OCI-LY1 (cell line): ENCODE data around the gene CEBPZOS.

ENCODE experiments used
- H2AFZ ChIP-seq: fragments of 200-600 bp; sonication (generic), shearing (Covaris generic); 2 replicates; pipeline ENCODE4 v1.6.0; 2014; ENCODE audit warnings: antibody characterized with exemption, mild to moderate bottlenecking, low read length
- H3F3A ChIP-seq: fragments of 200-600 bp; sonication (generic), shearing (Covaris generic); 2 replicates; pipeline ENCODE4 v1.6.0; 2014; ENCODE audit warnings: mild to moderate bottlenecking, antibody characterized with exemption, low read length, moderate library complexity; ENCODE audit not compliant: insufficient read depth
- H3K27ac ChIP-seq: fragments of 200-600 bp; sonication (generic); 2 replicates; pipeline ENCODE4 v1.5.1; 2014; ENCODE audit warnings: low read length, mixed run types, mild to moderate bottlenecking, low read depth; ENCODE audit not compliant: poor library complexity, severe bottlenecking
- H3K27me3 ChIP-seq: fragments of 200-600 bp; sonication (generic); 2 replicates; pipeline ENCODE4 v1.6.0; 2014; ENCODE audit warnings: antibody characterized with exemption, mild to moderate bottlenecking, low read length, moderate library complexity; ENCODE audit not compliant: insufficient read depth
- H3K36me3 ChIP-seq: fragments of 200-600 bp; sonication (generic); 2 replicates; pipeline ENCODE4 v1.6.1; 2014; ENCODE audit warnings: mild to moderate bottlenecking, antibody characterized with exemption, low read length, moderate library complexity, mixed read lengths; ENCODE audit not compliant: insufficient read depth
- H3K4me1 ChIP-seq: fragments of 200-600 bp; sonication (generic); 2 replicates; pipeline ENCODE4 v1.5.1; 2014; ENCODE audit warnings: mild to moderate bottlenecking, low read length, moderate library complexity; ENCODE audit not compliant: insufficient read depth, severe bottlenecking
- H3K4me2 ChIP-seq: fragments of 200-600 bp; sonication (generic), shearing (Covaris generic); 2 replicates; pipeline ENCODE4 v1.6.1; 2014; ENCODE audit warnings: low read length
- H3K4me3 ChIP-seq: fragments of 200-600 bp; sonication (generic); 2 replicates; pipeline ENCODE4 v1.5.1; 2014; ENCODE audit warnings: low read length, low read depth, mild to moderate bottlenecking, mixed read lengths; ENCODE audit not compliant: poor library complexity, severe bottlenecking
- H3K79me2 ChIP-seq: fragments of 200-600 bp; shearing (Covaris generic); 2 replicates; pipeline ENCODE4 v1.6.1; 2016; ENCODE audit warnings: mixed run types, low read length, mixed read lengths; ENCODE audit not compliant: insufficient read depth
- H3K9ac ChIP-seq: fragments of 200-600 bp; sonication (generic), shearing (Covaris generic); 2 replicates; pipeline ENCODE4 v1.6.1; 2014; ENCODE audit warnings: mild to moderate bottlenecking, low read length, mixed read lengths
- H3K9me2 ChIP-seq: fragments of 200-600 bp; sonication (generic), shearing (Covaris generic); 2 replicates; pipeline ENCODE4 v1.6.1; 2014; ENCODE audit warnings: low read depth, mild to moderate bottlenecking, low read length, mixed read lengths
- H3K9me3 ChIP-seq: fragments of 200-600 bp; shearing (Covaris generic); 2 replicates; pipeline ENCODE4 v1.6.1; 2014; ENCODE audit warnings: low read length, mixed read lengths
- H4K20me1 ChIP-seq: fragments of 200-600 bp; sonication (generic), shearing (Covaris generic); 2 replicates; pipeline ENCODE4 v1.6.0; 2016; ENCODE audit warnings: mild to moderate bottlenecking, low read length; ENCODE audit not compliant: insufficient read depth
- EZH2 ChIP-seq: fragments of 200-600 bp; sonication (generic), shearing (Covaris generic); IDR thresholded peaks from 2 replicates; pipeline ENCODE4 v1.8.0; 2017; ENCODE audit warnings: borderline replicate concordance, mixed run types, mild to moderate bottlenecking, antibody characterized with exemption, low read length, moderate library complexity, mixed read lengths
- TF ChIP-seq, protein P1 (sequence below): fragments of 200-600 bp; sonication (generic), shearing (Covaris generic); IDR thresholded peaks from 2 replicates; pipeline ENCODE4 v1.5.1; 2017; ENCODE audit warnings: mild to moderate bottlenecking, antibody characterized with exemption, low read length, moderate library complexity, mixed read lengths

CEBPZOS gene

DNA sequence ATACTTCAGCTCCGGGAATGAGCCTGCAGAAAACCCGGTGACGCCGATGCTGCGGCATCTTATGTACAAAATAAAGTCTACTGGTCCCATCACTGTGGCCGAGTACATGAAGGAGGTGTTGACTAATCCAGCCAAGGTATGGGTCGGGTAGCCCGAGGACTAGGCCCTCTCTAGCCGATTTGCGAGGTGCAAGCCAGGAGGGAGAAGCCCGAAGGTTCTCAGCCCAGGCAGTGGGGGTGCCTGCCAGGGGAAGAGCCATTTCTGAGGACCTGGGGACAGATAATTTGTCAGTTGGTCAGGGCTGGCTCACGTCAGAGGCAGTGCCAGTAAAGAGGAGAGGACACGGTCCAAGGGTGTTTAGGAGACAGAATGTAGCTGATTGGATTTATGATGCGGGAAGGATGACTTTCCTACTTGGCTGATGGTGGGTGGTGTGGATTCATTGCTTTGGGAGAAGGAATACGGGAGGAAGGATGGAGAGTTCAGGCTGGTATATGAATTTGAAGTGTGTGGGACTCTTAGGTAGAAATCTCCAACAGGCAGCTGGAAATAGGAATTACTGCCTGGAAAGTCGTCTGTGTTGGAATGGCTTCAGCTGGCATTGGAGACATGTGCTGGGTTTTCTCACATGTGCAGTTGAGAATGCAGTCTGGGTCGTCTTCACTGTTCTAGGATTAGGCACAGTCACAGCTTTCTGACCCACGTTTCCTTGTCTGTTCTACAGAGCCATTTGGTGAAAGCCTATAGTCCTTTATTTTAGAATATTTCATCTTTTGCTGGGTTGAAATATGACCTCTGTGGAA, 36.0 kb downstream of the CEBPZOS start:
- no peaks in the 10 kb centered on the region for H3K9me2 ChIP-seq
- peak overlapping the region; percentile 78 for H3K4me3 ChIP-seq
- peak overlapping the region; percentile 95 for H3K9ac ChIP-seq
- H3K4me1 ChIP-seq: peaks cover 32% of the 10 kb centered on the region
- H3K9me3 ChIP-seq: no peaks in the 10 kb centered on the region
- H4K20me1 ChIP-seq: no peaks in the 10 kb centered on the region
- peaks cover 78% of the 10 kb centered on the region for H3K79me2 ChIP-seq
- peak overlapping the region; percentile 98 for H3K4me2 ChIP-seq
- peaks cover 41% of the 10 kb centered on the region for H3K36me3 ChIP-seq
- TF ChIP-seq, protein P1, sequence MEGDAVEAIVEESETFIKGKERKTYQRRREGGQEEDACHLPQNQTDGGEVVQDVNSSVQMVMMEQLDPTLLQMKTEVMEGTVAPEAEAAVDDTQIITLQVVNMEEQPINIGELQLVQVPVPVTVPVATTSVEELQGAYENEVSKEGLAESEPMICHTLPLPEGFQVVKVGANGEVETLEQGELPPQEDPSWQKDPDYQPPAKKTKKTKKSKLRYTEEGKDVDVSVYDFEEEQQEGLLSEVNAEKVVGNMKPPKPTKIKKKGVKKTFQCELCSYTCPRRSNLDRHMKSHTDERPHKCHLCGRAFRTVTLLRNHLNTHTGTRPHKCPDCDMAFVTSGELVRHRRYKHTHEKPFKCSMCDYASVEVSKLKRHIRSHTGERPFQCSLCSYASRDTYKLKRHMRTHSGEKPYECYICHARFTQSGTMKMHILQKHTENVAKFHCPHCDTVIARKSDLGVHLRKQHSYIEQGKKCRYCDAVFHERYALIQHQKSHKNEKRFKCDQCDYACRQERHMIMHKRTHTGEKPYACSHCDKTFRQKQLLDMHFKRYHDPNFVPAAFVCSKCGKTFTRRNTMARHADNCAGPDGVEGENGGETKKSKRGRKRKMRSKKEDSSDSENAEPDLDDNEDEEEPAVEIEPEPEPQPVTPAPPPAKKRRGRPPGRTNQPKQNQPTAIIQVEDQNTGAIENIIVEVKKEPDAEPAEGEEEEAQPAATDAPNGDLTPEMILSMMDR: no peak
- no peak for TF ChIP-seq EZH2
- 0 out of 2 replicates have a peak overlapping the region, but pooled peaks have one; percentile 66 for H2AFZ ChIP-seq
- no peaks in the 10 kb centered on the region for H3F3A ChIP-seq
- H3K27me3 ChIP-seq: no peaks in the 10 kb centered on the region
- H3K27ac ChIP-seq: peak overlapping the region; percentile 42

DNA sequence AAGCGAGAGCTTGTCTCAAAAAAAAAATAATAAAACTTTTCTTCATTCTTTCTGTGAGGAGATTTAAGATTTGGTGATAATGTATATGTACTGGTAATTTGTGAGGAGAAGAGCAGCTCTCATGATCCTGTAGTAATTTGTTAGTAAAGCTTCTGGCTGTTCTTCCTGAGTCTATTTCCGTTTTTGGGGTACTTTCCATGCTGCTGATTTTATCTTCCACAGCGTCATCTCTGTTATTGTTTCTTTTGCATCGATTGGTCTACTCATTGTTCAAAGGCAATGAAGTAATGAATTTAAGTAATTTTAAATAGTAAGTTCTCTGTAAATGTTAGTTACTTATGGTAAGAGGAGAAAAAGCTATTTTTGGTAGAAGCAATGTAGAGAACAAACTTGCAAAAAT, 47.1 kb downstream of the CEBPZOS start:
- peaks cover 85% of the 10 kb centered on the region for H3K36me3 ChIP-seq
- no peaks in the 10 kb centered on the region for H3F3A ChIP-seq

DNA sequence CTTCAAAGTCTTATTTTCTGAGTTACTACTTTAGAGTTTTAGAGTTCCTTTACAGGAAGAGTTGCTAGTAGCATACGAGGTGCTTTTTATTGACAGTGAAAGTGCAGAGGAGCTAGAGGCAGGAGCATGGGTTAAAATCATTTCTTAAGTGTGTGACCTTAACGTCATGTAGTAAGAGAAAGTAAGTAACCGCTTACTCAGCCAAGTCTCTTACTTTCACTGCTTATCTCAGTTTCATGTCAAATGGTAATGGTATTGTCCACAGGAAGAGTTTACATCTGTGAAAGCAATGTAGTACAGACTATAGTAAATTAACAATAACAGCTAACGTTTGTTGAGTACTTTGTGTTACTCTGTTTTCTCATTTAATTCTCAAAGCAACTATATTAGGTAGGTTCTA, 47.7 kb downstream of the CEBPZOS start:
- Histone ChIP-seq H4K20me1 (no peaks in the 10 kb centered on the region), H3K9ac (no peak overlapping the region), H3K27ac (no peak overlapping the region), H3K9me3 (no peaks in the 10 kb centered on the region), H3K4me2 (no peak overlapping the region), H3K27me3 (no peaks in the 10 kb centered on the region), H3K79me2 (no peaks in the 10 kb centered on the region), H3K4me1 (no peaks in the 10 kb centered on the region), H3K4me3 (no peak overlapping the region), H3K9me2 (no peaks in the 10 kb centered on the region), H3K36me3 (peaks cover 85% of the 10 kb centered on the region), H2AFZ (no peak overlapping the region), H3F3A (no peaks in the 10 kb centered on the region)
- no peak for TF ChIP-seq EZH2
- TF ChIP-seq, protein P1: no peak

More for the DNA sequence above, 47.1 kb downstream of the CEBPZOS start:
- H3K4me3 ChIP-seq: no peak overlapping the region
- H3K4me2 ChIP-seq: no peak overlapping the region
- H3K9me3 ChIP-seq: no peaks in the 10 kb centered on the region
- H4K20me1 ChIP-seq: no peaks in the 10 kb centered on the region
- H3K27ac ChIP-seq: no peak overlapping the region
- no peaks in the 10 kb centered on the region for H3K27me3 ChIP-seq
- no peaks in the 10 kb centered on the region for H3K4me1 ChIP-seq
- H3K79me2 ChIP-seq: no peaks in the 10 kb centered on the region
- H2AFZ ChIP-seq: no peak overlapping the region
- no peak overlapping the region for H3K9ac ChIP-seq
- TF ChIP-seq, protein P1: no peak
- no peak for TF ChIP-seq EZH2
- H3K9me2 ChIP-seq: no peaks in the 10 kb centered on the region
